ENCODE data around the gene PFKM. TPM values are rescaled to one million over a fixed set of nuclear protein-coding genes. Genes with fewer than 3 reads are reported as not detected.

PFKM gene
- polyA plus RNA-seq, 3 donors, result 106 to 114 (median 111) TPM

GRCh38 chr12:48183876-48184548 is 64.8 kb downstream of the PFKM start:
- DNase-seq (ENCODE audit: low read depth in 3 of 3, low spot score in 2 of 3), result no peak

GRCh38 chr12:48184549-48184922 is 65.4 kb downstream of the PFKM start:
- DNase-seq (ENCODE audit: low read depth in 3 of 3, low spot score in 2 of 3), result no peak

- DNase-seq (ENCODE audit: low read depth in 3 of 3, low spot score in 2 of 3), result no peak
Observed at GRCh38 chr12:48185181-48185919, 66.2 kb downstream of the PFKM start.

- no peak for DNase-seq (ENCODE audit: low read depth in 3 of 3, low spot score in 2 of 3)
Observed at GRCh38 chr12:48187916-48188695, 68.9 kb downstream of the PFKM start.

DNA sequence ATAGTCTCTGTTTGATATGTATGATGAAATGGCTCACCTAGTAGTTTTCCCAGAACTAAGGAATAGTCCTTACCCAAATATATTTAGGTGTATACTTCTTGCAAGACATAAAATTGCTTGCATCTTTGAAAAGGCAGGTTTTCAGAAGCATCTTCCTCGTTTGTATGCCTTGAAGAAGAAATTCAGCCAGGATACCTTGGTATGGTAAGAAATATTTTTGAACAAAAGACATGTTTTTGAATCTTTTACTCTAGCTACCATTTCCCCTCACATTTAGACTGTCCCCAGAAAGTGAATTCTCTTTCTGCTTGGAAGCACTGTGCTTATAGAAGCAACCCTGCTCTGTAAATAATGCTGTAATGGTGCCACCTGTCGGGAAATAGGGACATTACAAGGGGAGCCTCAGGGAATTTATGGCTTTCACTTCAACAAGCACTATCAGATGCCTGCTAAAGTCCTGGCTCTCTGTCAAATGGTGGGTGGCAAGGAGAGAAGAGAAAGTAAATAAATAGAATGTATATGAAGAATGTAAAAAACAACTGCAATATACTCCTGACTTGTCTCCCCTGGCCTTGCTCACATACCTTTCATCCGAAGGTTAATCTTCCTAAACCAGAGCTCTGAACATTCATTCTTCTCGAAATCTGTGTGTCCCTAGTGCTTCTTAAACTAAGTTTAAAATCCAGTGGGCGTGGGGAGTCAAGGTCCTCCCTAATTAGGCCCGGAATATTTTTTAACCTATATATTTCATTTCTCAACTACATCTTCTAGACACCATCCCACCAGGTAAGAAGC is 70.4 kb downstream of the PFKM start:
- peak in 1 of 3 donors; percentile 78 for DNase-seq (ENCODE audit: low read depth in 3 of 3, low spot score in 2 of 3)

DNA sequence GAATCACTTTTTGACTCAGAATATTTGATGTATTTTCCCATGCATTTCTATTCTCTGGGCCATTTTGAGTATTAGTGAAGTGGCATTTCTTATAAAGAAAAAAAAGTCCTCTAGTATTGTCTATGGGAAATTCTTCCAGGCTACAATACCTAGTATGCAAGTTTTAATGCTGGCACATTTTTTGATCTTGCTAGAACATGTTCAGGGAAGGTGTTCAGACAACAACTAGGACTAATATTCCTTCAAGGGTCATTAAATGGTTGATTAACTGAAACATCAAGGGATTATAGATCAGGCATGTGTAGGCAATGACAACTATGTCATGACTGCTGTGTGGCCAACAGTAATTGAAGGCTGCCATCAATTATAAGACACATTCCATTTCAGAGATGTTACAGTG is 71.9 kb downstream of the PFKM start:
- no peak for DNase-seq (ENCODE audit: low read depth in 3 of 3, low spot score in 2 of 3)

DNA sequence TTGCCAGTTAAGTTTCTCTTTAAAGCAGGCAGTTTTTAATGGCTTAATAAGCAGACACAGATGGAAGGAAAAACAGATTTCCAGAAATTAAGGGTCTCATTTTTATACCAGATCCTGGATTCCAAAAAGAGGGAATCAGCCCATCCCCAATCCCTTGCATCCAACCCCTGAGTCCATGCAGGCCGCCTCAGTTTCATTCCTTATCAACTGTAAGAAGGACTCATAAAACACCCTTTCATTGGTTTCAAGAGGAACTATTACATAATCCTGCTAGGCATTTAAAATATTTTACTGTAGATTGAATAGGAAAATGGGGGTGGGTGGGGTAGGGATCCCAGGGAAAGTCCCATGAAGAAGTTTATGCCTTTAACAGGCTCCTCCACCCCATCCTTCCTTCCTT is 73.7 kb downstream of the PFKM start:
- DNase-seq (ENCODE audit: low read depth in 3 of 3, low spot score in 2 of 3), result no peak

- no peak for DNase-seq (ENCODE audit: low read depth in 3 of 3, low spot score in 2 of 3)
Observed at GRCh38 chr12:48193623-48194022, 74.5 kb downstream of the PFKM start.

- DNase-seq (ENCODE audit: low read depth in 3 of 3, low spot score in 2 of 3), result no peak
Observed at GRCh38 chr12:48194799-48195201, 75.6 kb downstream of the PFKM start.

Other genes with a start within 250 kb of the PFKM start
- gene VDR, start 214.4 kb upstream of the PFKM start, polyA plus RNA-seq (ENCODE audit: insufficient read length in 3 of 3), result 1 to 10 TPM; 3.7 to 4.3 (median 4.3) TPM
- gene TMEM106C, start 155.8 kb upstream of the PFKM start, polyA plus RNA-seq (ENCODE audit: insufficient read length in 3 of 3), result 100 to 1,000 TPM; 131 to 146 (median 136) TPM
- 10 to 100 TPM; 30.9 to 43.8 (median 34.9) TPM for gene COL2A1, start 114.9 kb upstream of the PFKM start, polyA plus RNA-seq (ENCODE audit: insufficient read length in 3 of 3)
- gene SENP1, start 13.3 kb upstream of the PFKM start, polyA plus RNA-seq (ENCODE audit: insufficient read length in 3 of 3), result 10 to 100 TPM; 27.2 to 29.1 (median 27.7) TPM
- 10 to 100 TPM; 40.6 to 41.7 (median 41.0) TPM for gene ASB8, start 38.2 kb downstream of the PFKM start, polyA plus RNA-seq (ENCODE audit: insufficient read length in 3 of 3)
- gene CCDC184, start 64.3 kb downstream of the PFKM start, polyA plus RNA-seq (ENCODE audit: insufficient read length in 3 of 3), result under 1 TPM; 0.24 to 0.57 (median 0.31) TPM
- under 1 TPM; 0.10 to 0.40 (median 0.36) TPM for gene OR10AD1, start 83.9 kb downstream of the PFKM start, polyA plus RNA-seq (ENCODE audit: insufficient read length in 3 of 3)
- gene ZNF641, start 231.6 kb downstream of the PFKM start, polyA plus RNA-seq (ENCODE audit: insufficient read length in 3 of 3), result 10 to 100 TPM; 24.2 to 26.5 (median 25.9) TPM